ENCODE measurements around the gene NUP62CL.

DNA sequence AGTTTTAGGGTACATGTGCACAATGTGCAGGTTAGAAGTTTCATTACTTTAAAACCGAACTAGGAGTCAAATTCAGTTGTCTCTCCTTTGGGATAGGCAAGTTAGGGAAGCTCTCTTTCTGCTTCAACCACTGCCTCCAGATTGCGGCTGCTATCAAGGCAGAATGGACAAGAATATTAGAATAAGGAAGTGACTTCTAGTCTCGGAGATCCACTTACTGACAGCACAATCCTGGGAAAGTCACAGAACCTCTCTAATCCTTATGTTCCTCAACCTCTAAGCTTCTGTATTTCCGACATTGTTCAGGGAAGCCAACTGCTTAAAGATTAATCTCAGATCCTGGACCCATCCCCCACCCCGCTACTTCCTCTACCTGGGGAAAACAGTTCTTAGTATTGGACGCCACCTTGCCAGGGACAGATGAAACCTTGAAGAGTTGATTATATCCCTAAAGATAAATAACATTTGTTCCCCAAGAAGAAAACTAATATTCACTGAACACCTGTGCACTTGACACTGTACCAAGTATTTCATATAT, 2.1 kb downstream of the NUP62CL start:
- TF ChIP-seq SRF (IDR thresholded peaks at IDR 0.05; ENCODE audit: low read depth in 2 of 2, low read length in 2 of 2) (no peak), TARDBP (IDR thresholded peaks at IDR 0.05; ENCODE audit: borderline replicate concordance) (no peak), TBL1XR1 (IDR thresholded peaks at IDR 0.05; ENCODE audit: low read depth, low read length) (no peak), HDAC6 (IDR thresholded peaks at IDR 0.05; ENCODE audit: unreplicated experiment) (no peak)
- TF ChIP-seq, protein P1, sequence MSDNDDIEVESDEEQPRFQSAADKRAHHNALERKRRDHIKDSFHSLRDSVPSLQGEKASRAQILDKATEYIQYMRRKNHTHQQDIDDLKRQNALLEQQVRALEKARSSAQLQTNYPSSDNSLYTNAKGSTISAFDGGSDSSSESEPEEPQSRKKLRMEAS (IDR thresholded peaks at IDR 0.05; ENCODE audit: low read depth, low read length): no peak
- TF ChIP-seq, protein P2, sequence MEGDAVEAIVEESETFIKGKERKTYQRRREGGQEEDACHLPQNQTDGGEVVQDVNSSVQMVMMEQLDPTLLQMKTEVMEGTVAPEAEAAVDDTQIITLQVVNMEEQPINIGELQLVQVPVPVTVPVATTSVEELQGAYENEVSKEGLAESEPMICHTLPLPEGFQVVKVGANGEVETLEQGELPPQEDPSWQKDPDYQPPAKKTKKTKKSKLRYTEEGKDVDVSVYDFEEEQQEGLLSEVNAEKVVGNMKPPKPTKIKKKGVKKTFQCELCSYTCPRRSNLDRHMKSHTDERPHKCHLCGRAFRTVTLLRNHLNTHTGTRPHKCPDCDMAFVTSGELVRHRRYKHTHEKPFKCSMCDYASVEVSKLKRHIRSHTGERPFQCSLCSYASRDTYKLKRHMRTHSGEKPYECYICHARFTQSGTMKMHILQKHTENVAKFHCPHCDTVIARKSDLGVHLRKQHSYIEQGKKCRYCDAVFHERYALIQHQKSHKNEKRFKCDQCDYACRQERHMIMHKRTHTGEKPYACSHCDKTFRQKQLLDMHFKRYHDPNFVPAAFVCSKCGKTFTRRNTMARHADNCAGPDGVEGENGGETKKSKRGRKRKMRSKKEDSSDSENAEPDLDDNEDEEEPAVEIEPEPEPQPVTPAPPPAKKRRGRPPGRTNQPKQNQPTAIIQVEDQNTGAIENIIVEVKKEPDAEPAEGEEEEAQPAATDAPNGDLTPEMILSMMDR (IDR thresholded peaks at IDR 0.05 in 2 of 3, conservative IDR thresholded peaks at IDR 0.05 in 1 of 3; ENCODE audit: control insufficient read depth in 2 of 3, extremely low read depth in 1 of 3, insufficient read depth in 1 of 3, low read depth in 3 of 3, low read length in 3 of 3): no peak
- TF ChIP-seq, protein P3, sequence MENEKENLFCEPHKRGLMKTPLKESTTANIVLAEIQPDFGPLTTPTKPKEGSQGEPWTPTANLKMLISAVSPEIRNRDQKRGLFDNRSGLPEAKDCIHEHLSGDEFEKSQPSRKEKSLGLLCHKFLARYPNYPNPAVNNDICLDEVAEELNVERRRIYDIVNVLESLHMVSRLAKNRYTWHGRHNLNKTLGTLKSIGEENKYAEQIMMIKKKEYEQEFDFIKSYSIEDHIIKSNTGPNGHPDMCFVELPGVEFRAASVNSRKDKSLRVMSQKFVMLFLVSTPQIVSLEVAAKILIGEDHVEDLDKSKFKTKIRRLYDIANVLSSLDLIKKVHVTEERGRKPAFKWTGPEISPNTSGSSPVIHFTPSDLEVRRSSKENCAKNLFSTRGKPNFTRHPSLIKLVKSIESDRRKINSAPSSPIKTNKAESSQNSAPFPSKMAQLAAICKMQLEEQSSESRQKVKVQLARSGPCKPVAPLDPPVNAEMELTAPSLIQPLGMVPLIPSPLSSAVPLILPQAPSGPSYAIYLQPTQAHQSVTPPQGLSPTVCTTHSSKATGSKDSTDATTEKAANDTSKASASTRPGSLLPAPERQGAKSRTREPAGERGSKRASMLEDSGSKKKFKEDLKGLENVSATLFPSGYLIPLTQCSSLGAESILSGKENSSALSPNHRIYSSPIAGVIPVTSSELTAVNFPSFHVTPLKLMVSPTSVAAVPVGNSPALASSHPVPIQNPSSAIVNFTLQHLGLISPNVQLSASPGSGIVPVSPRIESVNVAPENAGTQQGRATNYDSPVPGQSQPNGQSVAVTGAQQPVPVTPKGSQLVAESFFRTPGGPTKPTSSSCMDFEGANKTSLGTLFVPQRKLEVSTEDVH (IDR thresholded peaks at IDR 0.05; ENCODE audit: low read depth, partially characterized antibody): no peak
